HepG2 (cell line): ENCODE measurements around the gene BCL2L1. TPM values are rescaled to one million over a fixed set of nuclear protein-coding genes. Genes with fewer than 3 reads are reported as not detected.

Source experiments
- ATAC-seq: fragments of 200-7000 bp; cut with Tn5 transposase; 3 replicates; pipeline ENCODE4 v1.9.1; 2020; ENCODE audit warnings: mild to moderate bottlenecking, moderate library complexity
- BruUV-seq: library from RNA; stranded (reverse); fragments of 400-500 nt; replicated peaks from 2 replicates; lab custom pipeline; 2021; lab: Mats Ljungman, UMichigan
- CTCF ChIA-PET: fragments of 300-600 bp; formaldehyde crosslinking; extraction: SDS; loops from one replicate; lab custom pipeline; 2021; ENCODE audit warnings: low total read pairs, inconsistent platforms, low intra/inter-chr PET ratio; lab: Yijun Ruan, JAX
- POLR2A ChIA-PET: fragments of 350-600 bp; sonication (Branson Sonifier 250); formaldehyde crosslinking; loops from one replicate; lab custom pipeline; 2020; ENCODE audit warnings: antibody characterized with exemption, inconsistent platforms; lab: Yijun Ruan, JAX
- DNase-seq: peaks from one replicate; pipeline ENCODE4 v3.0.0-alpha.2; 2015; ENCODE audit warnings: low spot score
- FAIRE-seq: peaks from 3 replicates; lab custom pipeline; 2011; peaks lifted over from hg19 to GRCh38; lab: Jason Lieb, UNC
- H2AFZ ChIP-seq: one replicate; pipeline ENCODE4 v1.6.1; 2011; ENCODE audit warnings: low read length, inconsistent platforms
- H3K27ac ChIP-seq: fragments of 300-600 bp; 3 replicates; pipeline ENCODE4 v1.8.0; 2011; ENCODE audit warnings: mixed run types, mild to moderate bottlenecking, mixed read lengths, low read length, inconsistent platforms; ENCODE audit not compliant: insufficient read depth; ENCODE audit errors: extremely low read length
- H3K27me3 ChIP-seq, 2 experiments: fragments of 200-600 bp in 1 of 2; 2 replicates in 1 of 2; 3 replicates in 1 of 2; pipeline versions ENCODE4 v1.6.0 to v1.8.0; 2011; ENCODE audit warnings: low read length in 2 of 2, mild to moderate bottlenecking in 2 of 2, moderate library complexity in 2 of 2, inconsistent platforms in 1 of 2; ENCODE audit not compliant: insufficient read depth in 2 of 2, control insufficient read depth in 1 of 2
- H3K36me3 ChIP-seq, 2 experiments: fragments of 200-600 bp in 1 of 2; replicated peaks in 1 of 2; 2 replicates in 1 of 2; 3 replicates in 1 of 2; pipeline versions ENCODE4 v1.5.1 to v1.8.0; 2011; ENCODE audit warnings: low read length in 2 of 2, inconsistent platforms in 1 of 2; ENCODE audit not compliant: insufficient read depth in 2 of 2, control insufficient read depth in 1 of 2
- H3K4me1 ChIP-seq: 2 replicates; pipeline ENCODE4 v1.5.1; 2012; ENCODE audit warnings: low read length, inconsistent platforms; ENCODE audit not compliant: insufficient read depth
- H3K4me2 ChIP-seq: 2 replicates; pipeline ENCODE4 v1.6.0; 2011; ENCODE audit warnings: low read depth, low read length, inconsistent platforms
- H3K4me3 ChIP-seq, 3 experiments: fragments of 200-600 bp in 1 of 3; sonication (generic), shearing (Covaris generic) in 1 of 3; replicated peaks in 1 of 3; 2 replicates each; pipeline ENCODE4 v1.5.1; 2011 to 2016; ENCODE audit warnings: low read length in 3 of 3, inconsistent platforms in 2 of 3, low read depth in 2 of 3, mild to moderate bottlenecking in 2 of 3, control low read depth in 1 of 3, mixed read lengths in 1 of 3; ENCODE audit not compliant: insufficient read depth in 1 of 3
- H3K79me2 ChIP-seq: one replicate; pipeline ENCODE4 v1.6.1; 2011; ENCODE audit warnings: low read length, inconsistent platforms; ENCODE audit not compliant: insufficient read depth
- H3K9ac ChIP-seq: 2 replicates; pipeline ENCODE4 v1.6.0; 2011; ENCODE audit warnings: mild to moderate bottlenecking, low read depth, low read length, inconsistent platforms; ENCODE audit not compliant: insufficient read depth
- H3K9me3 ChIP-seq: 2 replicates; pipeline ENCODE4 v1.5.1; 2012; ENCODE audit warnings: mild to moderate bottlenecking, low read length
- H4K20me1 ChIP-seq: 2 replicates; pipeline ENCODE4 v1.6.0; 2011; ENCODE audit warnings: inconsistent platforms, mild to moderate bottlenecking, low read length, moderate library complexity; ENCODE audit not compliant: insufficient read depth
- CERS6 ChIP-seq: sonication (generic); formaldehyde crosslinking; IDR thresholded peaks from 2 replicates; pipeline ENCODE4 v1.5.0; 2020; ENCODE audit warnings: missing genetic modification reagents
- NFAT5 ChIP-seq: sonication (generic); formaldehyde crosslinking; IDR thresholded peaks from 2 replicates; pipeline ENCODE4 v1.4.0; 2020; ENCODE audit warnings: missing genetic modification reagents
- NFE2L2 ChIP-seq: fragments of 150-350 bp; IDR thresholded peaks from 2 replicates; pipeline ENCODE4 v1.6.1; 2014; ENCODE audit warnings: low read length
- POLR2AphosphoS2 ChIP-seq: IDR thresholded peaks from 2 replicates; pipeline ENCODE4 v1.6.1; 2011; ENCODE audit warnings: low read depth, low read length, improper control_type of control experiment
- RARA ChIP-seq: IDR thresholded peaks from 2 replicates; pipeline ENCODE4 v1.6.1; 2016; ENCODE audit warnings: missing genetic modification reagents, missing compliant biosample characterization
- TAF1 ChIP-seq: sonication (generic); formaldehyde crosslinking; IDR thresholded peaks from 2 replicates; pipeline ENCODE4 v1.4.0; 2020; ENCODE audit warnings: missing genetic modification reagents
- TBX2 ChIP-seq: sonication (generic); formaldehyde crosslinking; IDR thresholded peaks from 2 replicates; pipeline ENCODE4 v1.5.0; 2020; ENCODE audit warnings: missing genetic modification reagents, mild to moderate bottlenecking, borderline replicate concordance
- ZNF770 ChIP-seq: sonication (generic); formaldehyde crosslinking; IDR thresholded peaks from 2 replicates; pipeline ENCODE4 v1.5.0; 2020; ENCODE audit warnings: mild to moderate bottlenecking, missing genetic modification reagents
- ZNF891 ChIP-seq: sonication (generic); formaldehyde crosslinking; IDR thresholded peaks from 2 replicates; pipeline ENCODE4 v1.5.0; 2020; ENCODE audit warnings: mild to moderate bottlenecking, missing genetic modification reagents
- WGBS: methylation state at CpG from one replicate; pipeline ENCODE4 v1.1.6; 2017; ENCODE audit warnings: low lambda C conversion rate; 5-methylcytosine and 5-hydroxymethylcytosine counted together
- in situ Hi-C: cut with HindIII; loops from 2 replicates; pipeline ENCODE4 v1.10.0; 2017; ENCODE audit warnings: low pct_unique_long_range_greater_than_20kb; ENCODE audit not compliant: extremely low pct_ligation_motif_present
- intact Hi-C: fragments of 100-400 bp; cut with micrococcal nuclease; formaldehyde crosslinking; loops from one replicate; pipeline ENCODE4 v1.10.0; 2022; ENCODE audit not compliant: unreplicated experiment
- polyA plus RNA-seq, 8 experiments: library from polyadenylated mRNA; depleted of rRNA in 3 of 8; stranded (reverse) in 7 of 8; unstranded in 1 of 8; fragments of >200 nt; fragmentation: Illumina TruSeq in 4 of 8; extraction: Trizol in 4 of 8; gene quantifications; 2 replicates each; pipeline versions ENCODE4 v1.2.1 to v1.2.3, GENCODE V29; 2011 to 2016; ENCODE audit warnings: low read depth in 4 of 8, missing spikeins in 1 of 8, mixed read lengths in 1 of 8; ENCODE audit not compliant: insufficient read depth in 1 of 8
- total RNA-seq, 5 experiments: library from RNA; depleted of rRNA; stranded (reverse); fragments of >200 nt; fragmentation: Illumina TruSeq; extraction: Trizol; gene quantifications; 2 replicates each; pipeline ENCODE4 v1.2.3, GENCODE V29; 2016; ENCODE audit warnings: low read depth in 1 of 5

BCL2L1 gene
- total and polyA plus RNA-seq, 2 of the 13 experiments (the other 11 are each of a cell fraction or from before 2014, with no cell fraction given): 164 to 258 TPM

GRCh38 chr20:31680286-31681127, 42.2 kb downstream of the BCL2L1 start:
- Histone ChIP-seq H4K20me1 (peaks cover 49% of the 10 kb centered on the region), H3K36me3 (peaks cover 60 to 85% of the 10 kb centered on the region in 2 experiments), H3K4me1 (peaks cover 96% of the 10 kb centered on the region), H3K9ac (peak overlapping the region; percentile 1; the same call in 1 of the 2 replicates), H3K4me2 (peak overlapping the region; percentile 5; the same call in 1 of the 2 replicates), H2AFZ (no peak overlapping the region), H3K27me3 (no peaks in the 10 kb centered on the region), H3K27ac (peak overlapping the region; percentile 55), H3K9me3 (no peaks in the 10 kb centered on the region), H3K79me2 (peaks cover 90% of the 10 kb centered on the region), H3K4me3 (no peak overlapping the region)
- ATAC-seq (no peak), FAIRE-seq (no peak), DNase-seq (no peak)
- in situ Hi-C loops (no loop called here), intact Hi-C loops (no loop called here)
- 84% methylated on average over 7 of the region's 7 CpGs for WGBS
- ChIA-PET POLR2A (interaction anchor here (1.0 to 20.7 kb wide), 8 partner anchors 8 to 58 kb away, joined by 3 to 643 read pairs (median 18); partner anchors contain the start of genes BCL2L1 and TPX2), CTCF (interaction anchor here (4.1 kb wide), 1 partner anchor 43 kb away, joined by 13 read pairs; the partner anchor contains the start of gene BCL2L1)
- no TSS peak for BruUV-seq
- peak; percentile 2 for TF ChIP-seq RARA (CRISPR knock-in tag)
- no peak for TF ChIP-seq TBX2 (CRISPR knock-in tag)
- TF ChIP-seq ZNF770: no peak
- TF ChIP-seq NFE2L2: no peak
- no peak for TF ChIP-seq ZNF891 (CRISPR knock-in tag)
- no peak for TF ChIP-seq CERS6 (CRISPR knock-in tag)
- TF ChIP-seq NFAT5: no peak
- TF ChIP-seq POLR2AphosphoS2: 0 out of 2 replicates have a peak, but pooled peaks have one; percentile 5
- TF ChIP-seq TAF1 (CRISPR knock-in tag): no peak
